Spinal cord (tissue), 10 donors: ENCODE results near the gene ACLY. TPM values are rescaled to one million over a fixed set of nuclear protein-coding genes. Genes with fewer than 3 reads are reported as not detected.

ENCODE experiments used
- DNase-seq, 6 donors: peaks; one replicate each; pipeline versions ENCODE4 v3.0.0 to v3.0.0-alpha.2; 2013 to 2015; ENCODE audit warnings: low spot score in 6 of 6, low read depth in 4 of 6
- H3K27ac ChIP-seq: one replicate; pipeline ENCODE4 v1.5.1; 2013; ENCODE audit warnings: low read depth, low read length, control low read depth
- H3K27me3 ChIP-seq: one replicate; pipeline ENCODE4 v1.6.1; 2013; ENCODE audit warnings: low read length; ENCODE audit not compliant: control insufficient read depth, insufficient read depth
- H3K36me3 ChIP-seq: one replicate; pipeline ENCODE4 v1.6.1; 2013; ENCODE audit warnings: low read length; ENCODE audit not compliant: control insufficient read depth, insufficient read depth
- H3K4me1 ChIP-seq: one replicate; pipeline ENCODE4 v1.6.1; 2013; ENCODE audit warnings: low read length; ENCODE audit not compliant: control insufficient read depth, insufficient read depth
- H3K4me3 ChIP-seq: one replicate; pipeline ENCODE4 v1.5.1; 2013; ENCODE audit warnings: low read depth, low read length, control low read depth
- H3K9me3 ChIP-seq: one replicate; pipeline ENCODE4 v1.6.1; 2013; ENCODE audit warnings: low read length; ENCODE audit not compliant: control insufficient read depth, insufficient read depth
- WGBS: methylation state at CpG from one replicate; pipeline ENCODE4 v1.1.5; 2013; ENCODE audit warnings: missing lambda C conversion rate; ENCODE audit not compliant: insufficient coverage; 5-methylcytosine and 5-hydroxymethylcytosine counted together
- polyA plus RNA-seq, 2 donors: library from polyadenylated mRNA; unstranded; fragments of 120-200 nt; gene quantifications; one replicate each; pipeline ENCODE4 v1.2.1, GENCODE V29; 2013; ENCODE audit not compliant: insufficient read length in 2 of 2
- small RNA-seq: library from RNA; depleted of rRNA; stranded (forward); fragments of <200 nt; gene quantifications from one replicate; pipeline ENCODE3, GENCODE V24; 2014; ENCODE audit warnings: low replicate concordance
- total RNA-seq, 2 donors: library from RNA; depleted of rRNA in 1 of 2; stranded (reverse); fragments of 120-200 nt in 1 of 2; fragments of >200 nt in 1 of 2; gene quantifications; one replicate each; pipeline versions ENCODE4 v1.2.3 to v1.2.4, GENCODE V29; 2013 to 2014
- donor health status: healthy.

Gene ACLY
- total and polyA plus RNA-seq, 4 donors = 96.3 to 186 (median 163) TPM

DNA sequence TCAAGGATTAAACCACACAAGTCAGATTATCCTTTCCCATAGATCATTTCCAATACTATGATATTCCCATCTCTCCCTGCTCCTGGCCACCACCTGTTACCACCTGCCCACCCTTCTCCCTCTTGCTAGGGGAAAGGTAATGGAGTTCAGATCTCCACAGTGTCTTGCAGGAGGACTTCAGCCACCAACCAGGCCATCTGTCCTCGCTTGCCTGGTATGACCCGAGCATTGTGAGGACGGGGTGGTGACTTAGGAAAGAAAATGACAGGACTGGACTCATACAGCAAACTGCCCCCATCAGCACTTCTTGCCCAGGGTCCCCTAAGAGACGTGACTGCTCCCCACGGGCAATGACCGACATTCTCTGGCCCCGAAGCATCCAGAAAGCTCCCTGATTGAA, 95.2 kb downstream of the ACLY start:
- Histone ChIP-seq H3K27me3 (no peaks in the 10 kb centered on the region), H3K27ac (no peak overlapping the region), H3K36me3 (peaks cover 51% of the 10 kb centered on the region), H3K4me1 (no peaks in the 10 kb centered on the region), H3K4me3 (no peak overlapping the region), H3K9me3 (no peaks in the 10 kb centered on the region)
- WGBS = 79% methylated on average over 5 of the region's 7 CpGs
- no peak for DNase-seq

DNA sequence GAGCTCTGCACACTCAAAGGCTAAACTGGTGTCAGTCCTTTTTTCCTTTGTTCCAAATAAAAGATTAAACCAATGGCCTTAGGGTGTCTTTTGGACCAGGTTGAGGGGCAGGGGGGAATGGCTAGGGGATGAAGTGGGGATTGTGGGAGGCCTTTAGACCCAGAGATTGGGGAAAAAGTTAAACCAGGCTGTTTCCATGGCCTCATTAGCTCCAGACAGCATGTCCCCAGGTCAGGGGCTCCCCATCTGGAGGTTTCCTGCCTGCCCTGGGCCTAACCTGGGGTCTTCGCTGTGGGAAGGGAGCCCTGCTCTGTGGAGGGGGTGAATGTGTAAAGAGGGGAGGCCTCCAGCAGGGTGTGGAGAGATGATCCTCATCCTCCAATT, 95.6 kb downstream of the ACLY start:
- DNase-seq = no peak
- H3K4me3 ChIP-seq = no peak overlapping the region
- no peaks in the 10 kb centered on the region for H3K4me1 ChIP-seq
- no CpG with 5 or more reads among the region's 1 CpG for WGBS
- H3K27me3 ChIP-seq = no peaks in the 10 kb centered on the region
- H3K27ac ChIP-seq = no peak overlapping the region
- H3K36me3 ChIP-seq = peaks cover 49% of the 10 kb centered on the region
- no peaks in the 10 kb centered on the region for H3K9me3 ChIP-seq

DNA sequence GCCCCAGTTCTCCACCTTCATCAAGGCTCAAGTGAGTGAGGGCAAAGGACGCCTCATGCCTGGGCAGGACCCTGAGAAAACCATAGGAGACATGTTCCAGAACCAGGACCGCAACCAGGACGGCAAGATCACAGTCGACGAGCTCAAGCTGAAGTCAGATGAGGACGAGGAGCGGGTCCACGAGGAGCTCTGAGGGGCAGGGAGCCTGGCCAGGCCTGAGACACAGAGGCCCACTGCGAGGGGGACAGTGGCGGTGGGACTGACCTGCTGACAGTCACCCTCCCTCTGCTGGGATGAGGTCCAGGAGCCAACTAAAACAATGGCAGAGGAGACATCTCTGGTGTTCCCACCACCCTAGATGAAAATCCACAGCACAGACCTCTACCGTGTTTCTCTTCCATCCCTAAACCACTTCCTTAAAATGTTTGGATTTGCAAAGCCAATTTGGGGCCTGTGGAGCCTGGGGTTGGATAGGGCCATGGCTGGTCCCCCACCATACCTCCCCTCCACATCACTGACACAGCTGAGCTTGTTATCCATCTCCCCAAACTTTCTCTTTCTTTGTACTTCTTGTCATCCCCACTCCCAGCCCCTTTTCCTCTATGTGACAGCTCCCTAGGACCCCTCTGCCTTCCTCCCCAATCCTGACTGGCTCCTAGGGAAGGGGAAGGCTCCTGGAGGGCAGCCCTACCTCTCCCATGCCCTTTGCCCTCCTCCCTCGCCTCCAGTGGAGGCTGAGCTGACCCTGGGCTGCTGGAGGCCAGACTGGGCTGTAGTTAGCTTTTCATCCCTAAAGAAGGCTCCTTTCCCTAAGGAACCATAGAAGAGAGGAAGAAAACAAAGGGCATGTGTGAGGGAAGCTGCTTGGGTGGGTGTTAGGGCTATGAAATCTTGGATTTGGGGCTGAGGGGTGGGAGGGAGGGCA, 96.3 kb downstream of the ACLY start:
- no peak overlapping the region for H3K27ac ChIP-seq
- H3K4me1 ChIP-seq = no peaks in the 10 kb centered on the region
- no peaks in the 10 kb centered on the region for H3K27me3 ChIP-seq
- peaks cover 53% of the 10 kb centered on the region for H3K36me3 ChIP-seq
- WGBS = 75% methylated on average over 9 of the region's 12 CpGs
- H3K9me3 ChIP-seq = no peaks in the 10 kb centered on the region
- no peak for DNase-seq
- H3K4me3 ChIP-seq = no peak overlapping the region

DNA sequence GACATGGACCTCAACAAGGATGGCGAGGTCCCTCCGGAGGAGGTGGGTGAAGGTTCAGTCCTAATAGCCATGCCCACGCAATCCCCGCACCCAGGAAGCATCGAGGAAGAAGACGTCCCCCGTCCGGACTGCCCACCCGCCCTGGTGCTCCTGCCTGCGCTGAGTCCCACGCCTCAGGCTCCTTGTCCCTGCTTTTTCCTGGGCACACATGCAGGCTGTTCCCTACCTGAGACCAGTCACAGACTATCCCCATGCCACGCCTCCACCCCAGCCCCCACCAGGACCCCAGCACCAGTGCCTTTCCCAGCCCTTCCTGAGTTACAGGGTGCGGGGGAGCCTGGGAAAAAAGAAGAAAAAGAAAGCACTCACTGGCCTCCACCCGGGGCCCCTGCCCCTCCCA, 97.0 kb downstream of the ACLY start:
- Histone ChIP-seq H3K27me3 (no peaks in the 10 kb centered on the region), H3K4me3 (no peak overlapping the region), H3K4me1 (no peaks in the 10 kb centered on the region), H3K9me3 (no peaks in the 10 kb centered on the region), H3K36me3 (peaks cover 50% of the 10 kb centered on the region), H3K27ac (no peak overlapping the region)
- no peak for DNase-seq
- 91% methylated on average over 14 of the region's 14 CpGs for whole genome bisulfite sequencing

DNA sequence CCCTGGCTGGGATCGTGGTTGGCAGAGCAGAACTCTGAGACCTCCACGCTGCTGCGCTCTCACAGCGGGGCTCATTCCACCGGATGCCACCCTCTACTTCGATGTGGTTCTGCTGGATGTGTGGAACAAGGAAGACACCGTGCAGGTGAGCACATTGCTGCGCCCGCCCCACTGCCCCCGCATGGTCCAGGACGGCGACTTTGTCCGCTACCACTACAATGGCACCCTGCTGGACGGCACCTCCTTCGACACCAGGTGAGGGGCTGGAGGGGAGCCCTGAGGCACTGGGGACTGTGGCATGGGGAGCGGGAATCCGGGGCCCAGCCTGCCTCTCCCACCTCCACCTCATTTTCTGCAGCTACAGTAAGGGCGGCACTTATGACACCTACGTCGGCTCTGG, 100.7 kb downstream of the ACLY start:
- Histone ChIP-seq H3K4me1 (peaks cover 8% of the 10 kb centered on the region), H3K27me3 (no peaks in the 10 kb centered on the region), H3K27ac (no peak overlapping the region), H3K4me3 (no peak overlapping the region), H3K9me3 (no peaks in the 10 kb centered on the region), H3K36me3 (peaks cover 27% of the 10 kb centered on the region)
- DNase-seq = no peak
- WGBS = 90% methylated on average over 8 of the region's 20 CpGs

Small RNA genes within 50 kb of the gene (small RNA-seq; reads per million reads assigned to genes)
- not detected for gene AC125257.2

Other genes starting within 250 kb of the ACLY start
- gene EIF1, start 230.1 kb downstream of the ACLY start, total RNA-seq = 100 to 1,000 TPM; 179 to 244 TPM
- gene EIF1, start 230.1 kb downstream of the ACLY start, polyA plus RNA-seq = 100 to 1,000 TPM; 685 to 689 TPM
- gene GAST, start 206.6 kb downstream of the ACLY start, total RNA-seq = not detected
- under 1 TPM; 0.47 to 0.57 TPM for gene GAST, start 206.6 kb downstream of the ACLY start, polyA plus RNA-seq
- 10 to 100 TPM in 1 of 2 donors, 1 to 10 TPM in 1; 7.3 to 22.1 TPM for gene HAP1, start 184.3 kb downstream of the ACLY start, total RNA-seq
- gene HAP1, start 184.3 kb downstream of the ACLY start, polyA plus RNA-seq = 10 to 100 TPM; 44.2 to 52.8 TPM
- 10 to 100 TPM; 15.8 to 56.0 TPM for gene JUP, start 132.2 kb downstream of the ACLY start, total RNA-seq
- gene JUP, start 132.2 kb downstream of the ACLY start, polyA plus RNA-seq = 10 to 100 TPM; 26.8 to 44.6 TPM
- gene P3H4, start 107.0 kb downstream of the ACLY start, total RNA-seq = 10 to 100 TPM; 18.8 to 39.2 TPM
- 10 to 100 TPM; 27.6 to 35.5 TPM for gene P3H4, start 107.0 kb downstream of the ACLY start, polyA plus RNA-seq
- gene FKBP10, start 105.9 kb downstream of the ACLY start, total RNA-seq = 100 to 1,000 TPM in 1 of 2 donors, 10 to 100 TPM in 1; 56.6 to 125 TPM
- 100 to 1,000 TPM in 1 of 2 donors, 10 to 100 TPM in 1; 74.2 to 100 TPM for gene FKBP10, start 105.9 kb downstream of the ACLY start, polyA plus RNA-seq
- 10 to 100 TPM; 74.0 to 88.3 TPM for gene NT5C3B, start 82.7 kb downstream of the ACLY start, total RNA-seq
- 100 to 1,000 TPM; 123 to 151 TPM for gene NT5C3B, start 82.7 kb downstream of the ACLY start, polyA plus RNA-seq
- gene KLHL10, start 81.1 kb downstream of the ACLY start, total RNA-seq = under 1 TPM; 0.11 to 0.30 TPM
- gene KLHL10, start 81.1 kb downstream of the ACLY start, polyA plus RNA-seq = under 1 TPM in 1 of 2 donors, not detected in 1; 0.63 TPM
- gene KLHL11, start 53.5 kb downstream of the ACLY start, total RNA-seq = 10 to 100 TPM; 32.2 to 64.6 TPM
- 10 to 100 TPM; 11.1 to 14.7 TPM for gene KLHL11, start 53.5 kb downstream of the ACLY start, polyA plus RNA-seq
- gene ODAD4, start 11.7 kb upstream of the ACLY start, total RNA-seq = 1 to 10 TPM; 2.0 to 7.0 TPM
- gene ODAD4, start 11.7 kb upstream of the ACLY start, polyA plus RNA-seq = 1 to 10 TPM; 7.1 to 8.7 TPM
- gene CNP, start 47.8 kb upstream of the ACLY start, total RNA-seq = 100 to 1,000 TPM; 277 to 654 TPM
- 1,000 to 10,000 TPM in 1 of 2 donors, 100 to 1,000 TPM in 1; 918 to 1,008 TPM for gene CNP, start 47.8 kb upstream of the ACLY start, polyA plus RNA-seq
- 10 to 100 TPM; 87.3 to 87.6 TPM for gene DNAJC7, start 98.5 kb upstream of the ACLY start, total RNA-seq
- gene DNAJC7, start 98.5 kb upstream of the ACLY start, polyA plus RNA-seq = 100 to 1,000 TPM; 128 to 133 TPM
- 10 to 100 TPM; 24.7 to 55.8 TPM for gene NKIRAS2, start 101.1 kb upstream of the ACLY start, total RNA-seq
- gene NKIRAS2, start 101.1 kb upstream of the ACLY start, polyA plus RNA-seq = 10 to 100 TPM; 75.8 to 79.6 TPM
- gene C17orf113, start 131.7 kb upstream of the ACLY start, total RNA-seq = 1 to 10 TPM; 3.0 to 3.1 TPM
- 1 to 10 TPM; 3.4 to 4.5 TPM for gene C17orf113, start 131.7 kb upstream of the ACLY start, polyA plus RNA-seq
- 1 to 10 TPM in 1 of 2 donors, under 1 TPM in 1; 0.50 to 3.3 TPM for gene ZNF385C, start 179.5 kb upstream of the ACLY start, total RNA-seq
- 1 to 10 TPM; 4.4 to 7.3 TPM for gene ZNF385C, start 179.5 kb upstream of the ACLY start, polyA plus RNA-seq
- 10 to 100 TPM in 1 of 2 donors, 1 to 10 TPM in 1; 6.7 to 19.7 TPM for gene DHX58, start 193.8 kb upstream of the ACLY start, total RNA-seq
- 1 to 10 TPM; 7.6 to 10.0 TPM for gene DHX58, start 193.8 kb upstream of the ACLY start, polyA plus RNA-seq
- gene KAT2A, start 202.4 kb upstream of the ACLY start, total RNA-seq = 10 to 100 TPM; 19.3 to 30.5 TPM
- gene KAT2A, start 202.4 kb upstream of the ACLY start, polyA plus RNA-seq = 100 to 1,000 TPM; 103 to 120 TPM
- under 1 TPM; 0.10 to 0.11 TPM for gene HSPB9, start 203.9 kb upstream of the ACLY start, total RNA-seq
- gene HSPB9, start 203.9 kb upstream of the ACLY start, polyA plus RNA-seq = under 1 TPM; 0.30 to 0.51 TPM
- 10 to 100 TPM; 61.0 to 95.7 TPM for gene RAB5C, start 236.0 kb upstream of the ACLY start, total RNA-seq
- gene RAB5C, start 236.0 kb upstream of the ACLY start, polyA plus RNA-seq = 100 to 1,000 TPM; 187 to 189 TPM